Myocyte (in vitro differentiated cells): ENCODE results near the gene F7. TPM values are rescaled to one million over a fixed set of nuclear protein-coding genes. Genes with fewer than 3 reads are reported as not detected.
A peak's percentile ranks its signal among the peaks of the same experiment; 100 is the strongest.

ENCODE experiments used
- DNase-seq: peaks from one replicate; pipeline ENCODE4 v3.0.0-alpha.2; 2012; ENCODE audit warnings: low read depth
- total RNA-seq: library from RNA; depleted of rRNA; stranded (reverse); fragments of >200 nt; gene quantifications from 2 replicates; pipeline ENCODE4 v1.2.3, GENCODE V29; 2014

The F7 gene
- total RNA-seq, 1 donor from 2014 or later: not detected

DNA sequence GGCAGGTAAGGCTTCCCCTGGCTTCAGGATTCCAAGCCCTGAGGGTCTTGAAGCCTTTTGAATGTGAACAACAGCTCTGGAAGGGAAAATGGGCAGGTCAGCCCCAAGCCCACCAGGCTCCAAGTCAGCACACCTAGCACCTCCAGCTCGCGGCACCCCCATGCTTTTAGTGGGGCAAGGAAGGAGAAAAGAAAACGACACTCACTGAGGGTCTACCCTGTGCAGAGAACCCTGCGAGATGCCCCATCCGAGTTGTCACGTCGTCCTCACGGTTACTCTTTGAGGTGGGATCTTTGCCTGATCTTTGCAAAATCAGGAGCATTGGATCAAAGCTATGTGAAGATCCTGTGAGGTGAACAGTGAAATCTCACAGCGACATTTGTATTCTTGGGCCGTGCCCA is 11.3 kb downstream of the F7 start:
- no peak for DNase-seq

DNA sequence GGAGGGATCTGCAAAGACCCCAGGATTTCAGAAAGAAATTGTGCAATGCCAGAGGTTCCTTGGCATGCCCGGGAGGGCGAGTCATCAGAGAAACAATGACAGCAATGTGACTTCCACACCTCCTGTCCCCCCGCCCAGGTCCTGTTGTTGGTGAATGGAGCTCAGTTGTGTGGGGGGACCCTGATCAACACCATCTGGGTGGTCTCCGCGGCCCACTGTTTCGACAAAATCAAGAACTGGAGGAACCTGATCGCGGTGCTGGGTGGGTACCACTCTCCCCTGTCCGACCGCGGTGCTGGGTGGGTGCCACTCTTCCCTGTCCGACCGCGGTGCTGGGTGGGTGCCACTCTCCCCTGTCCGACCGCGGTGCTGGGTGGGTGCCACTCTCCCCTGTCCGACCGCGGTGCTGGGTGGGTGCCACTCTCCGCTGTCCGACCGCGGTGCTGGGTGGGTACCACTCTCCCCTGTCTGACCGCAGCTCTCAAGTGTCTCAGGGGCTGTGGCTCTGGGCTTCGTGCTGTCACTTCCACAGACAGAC is 11.8 kb downstream of the F7 start:
- DNase-seq: no peak

DNA sequence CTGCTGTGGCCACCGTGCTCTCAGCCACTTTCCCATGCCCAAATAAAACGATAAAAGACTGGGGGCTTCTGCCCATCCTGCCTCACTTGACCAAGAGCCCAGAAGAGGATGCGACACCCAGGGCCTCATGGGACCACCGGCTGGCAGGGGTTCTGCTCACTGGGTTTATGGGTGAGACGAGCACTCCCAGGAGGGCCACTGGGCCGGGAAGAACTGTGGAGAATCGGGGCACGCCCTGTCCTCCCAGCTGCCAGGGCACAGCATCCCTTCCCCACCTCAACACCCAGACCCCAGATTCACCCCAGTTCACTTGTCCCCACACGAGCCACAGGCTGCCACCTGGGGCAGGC is 12.3 kb downstream of the F7 start:
- DNase-seq: no peak

DNA sequence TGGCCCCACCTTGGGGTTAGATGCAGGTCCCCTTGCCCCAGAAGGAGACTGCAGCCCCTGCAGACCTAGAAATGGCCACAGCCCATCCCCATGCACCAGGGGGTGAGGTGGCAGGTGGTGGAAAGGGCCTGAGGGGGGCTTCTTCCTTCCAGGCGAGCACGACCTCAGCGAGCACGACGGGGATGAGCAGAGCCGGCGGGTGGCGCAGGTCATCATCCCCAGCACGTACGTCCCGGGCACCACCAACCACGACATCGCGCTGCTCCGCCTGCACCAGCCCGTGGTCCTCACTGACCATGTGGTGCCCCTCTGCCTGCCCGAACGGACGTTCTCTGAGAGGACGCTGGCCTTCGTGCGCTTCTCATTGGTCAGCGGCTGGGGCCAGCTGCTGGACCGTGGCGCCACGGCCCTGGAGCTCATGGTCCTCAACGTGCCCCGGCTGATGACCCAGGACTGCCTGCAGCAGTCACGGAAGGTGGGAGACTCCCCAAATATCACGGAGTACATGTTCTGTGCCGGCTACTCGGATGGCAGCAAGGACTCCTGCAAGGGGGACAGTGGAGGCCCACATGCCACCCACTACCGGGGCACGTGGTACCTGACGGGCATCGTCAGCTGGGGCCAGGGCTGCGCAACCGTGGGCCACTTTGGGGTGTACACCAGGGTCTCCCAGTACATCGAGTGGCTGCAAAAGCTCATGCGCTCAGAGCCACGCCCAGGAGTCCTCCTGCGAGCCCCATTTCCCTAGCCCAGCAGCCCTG is 12.8 kb downstream of the F7 start:
- DNase-seq: no peak

DNA sequence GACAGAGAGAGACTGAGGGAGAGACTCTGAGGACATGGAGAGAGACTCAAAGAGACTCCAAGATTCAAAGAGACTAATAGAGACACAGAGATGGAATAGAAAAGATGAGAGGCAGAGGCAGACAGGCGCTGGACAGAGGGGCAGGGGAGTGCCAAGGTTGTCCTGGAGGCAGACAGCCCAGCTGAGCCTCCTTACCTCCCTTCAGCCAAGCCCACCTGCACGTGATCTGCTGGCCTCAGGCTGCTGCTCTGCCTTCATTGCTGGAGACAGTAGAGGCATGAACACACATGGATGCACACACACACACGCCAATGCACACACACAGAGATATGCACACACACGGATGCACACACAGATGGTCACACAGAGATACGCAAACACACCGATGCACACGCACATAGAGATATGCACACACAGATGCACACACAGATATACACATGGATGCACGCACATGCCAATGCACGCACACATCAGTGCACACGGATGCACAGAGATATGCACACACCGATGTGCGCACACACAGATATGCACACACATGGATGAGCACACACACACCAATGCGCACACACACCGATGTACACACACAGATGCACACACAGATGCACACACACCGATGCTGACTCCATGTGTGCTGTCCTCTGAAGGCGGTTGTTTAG is 13.7 kb downstream of the F7 start:
- DNase-seq: no peak

DNA sequence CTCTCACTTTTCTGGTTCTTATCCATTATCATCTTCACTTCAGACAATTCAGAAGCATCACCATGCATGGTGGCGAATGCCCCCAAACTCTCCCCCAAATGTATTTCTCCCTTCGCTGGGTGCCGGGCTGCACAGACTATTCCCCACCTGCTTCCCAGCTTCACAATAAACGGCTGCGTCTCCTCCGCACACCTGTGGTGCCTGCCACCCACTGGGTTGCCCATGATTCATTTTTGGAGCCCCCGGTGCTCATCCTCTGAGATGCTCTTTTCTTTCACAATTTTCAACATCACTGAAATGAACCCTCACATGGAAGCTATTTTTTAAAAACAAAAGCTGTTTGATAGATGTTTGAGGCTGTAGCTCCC is 14.2 kb downstream of the F7 start:
- no peak for DNase-seq

DNA sequence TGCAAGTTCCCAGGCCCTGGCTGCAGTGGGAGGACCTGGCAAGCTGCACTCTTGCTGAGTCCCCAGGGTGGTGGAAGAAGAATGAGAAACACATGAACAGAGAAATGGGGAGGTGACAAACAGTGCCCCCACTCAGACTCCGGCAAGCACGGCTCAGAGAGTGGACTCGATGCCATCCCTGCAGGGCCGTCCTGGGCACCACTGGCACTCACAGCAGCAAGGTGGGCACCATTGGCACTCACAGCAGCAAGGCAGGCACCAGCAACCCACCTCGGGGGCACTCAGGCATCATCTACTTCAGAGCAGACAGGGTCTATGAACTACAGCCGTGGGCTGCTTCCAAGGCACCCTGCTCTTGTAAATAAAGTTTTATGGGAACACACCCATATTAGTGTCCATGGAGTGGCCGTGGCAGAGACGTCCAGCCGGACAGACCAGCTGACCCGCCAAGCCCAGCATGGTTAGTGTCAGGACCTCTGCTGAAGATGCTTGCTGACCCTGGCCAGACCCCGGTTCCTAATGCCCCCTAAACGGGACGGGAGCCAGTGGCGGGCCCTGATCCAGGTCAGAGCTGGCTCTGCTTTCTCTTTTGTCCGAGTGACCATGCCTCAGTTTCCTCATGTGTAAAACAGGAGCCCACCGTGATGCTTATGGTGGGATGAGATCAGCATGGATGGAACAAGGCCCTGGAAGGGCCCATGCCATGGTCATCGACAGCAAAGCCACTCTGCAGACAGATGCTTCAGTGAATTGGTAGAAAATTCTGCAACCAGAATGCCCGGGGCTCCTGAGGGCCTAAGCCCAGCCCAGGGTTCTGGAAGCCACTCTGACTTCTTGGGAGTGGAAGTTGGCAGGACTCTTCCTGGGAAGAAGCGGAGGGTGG is 14.9 kb downstream of the F7 start:
- DNase-seq: no peak

DNA sequence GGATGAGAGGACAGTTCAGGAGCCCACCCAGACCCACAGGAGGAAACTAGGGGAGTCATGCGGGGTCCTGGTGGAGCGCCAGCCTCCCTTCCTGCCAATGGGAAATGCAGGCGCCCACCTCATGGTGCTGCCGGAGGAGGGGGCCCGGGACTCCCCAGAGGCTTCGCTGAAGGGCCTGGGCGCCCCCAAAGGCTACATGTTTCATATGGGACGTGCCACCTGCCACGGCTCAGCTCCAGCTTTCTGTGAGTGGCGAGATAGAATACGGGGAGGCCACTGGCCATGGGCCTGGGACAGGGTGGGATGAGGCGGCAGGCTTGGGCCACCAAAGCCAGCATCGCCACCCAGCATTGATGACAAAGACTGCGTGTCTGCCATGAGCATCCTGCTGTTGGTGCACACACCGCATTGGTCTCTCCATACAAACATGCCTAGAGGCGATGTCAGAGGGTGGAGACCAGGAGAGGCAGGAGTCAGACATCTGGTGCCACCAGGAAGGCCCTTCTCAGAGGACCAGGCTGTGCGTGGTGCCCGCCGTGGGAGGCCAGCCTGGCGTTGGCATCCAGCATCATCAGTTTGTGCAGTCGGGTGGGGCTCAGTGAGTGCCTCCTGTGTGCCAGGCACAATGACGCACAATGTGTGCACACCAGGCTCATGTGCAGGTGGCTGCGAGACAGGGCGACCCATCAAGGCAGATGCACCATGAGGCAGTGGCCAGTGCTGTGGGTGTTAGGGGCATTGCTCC is 15.8 kb downstream of the F7 start:
- no peak for DNase-seq

DNA sequence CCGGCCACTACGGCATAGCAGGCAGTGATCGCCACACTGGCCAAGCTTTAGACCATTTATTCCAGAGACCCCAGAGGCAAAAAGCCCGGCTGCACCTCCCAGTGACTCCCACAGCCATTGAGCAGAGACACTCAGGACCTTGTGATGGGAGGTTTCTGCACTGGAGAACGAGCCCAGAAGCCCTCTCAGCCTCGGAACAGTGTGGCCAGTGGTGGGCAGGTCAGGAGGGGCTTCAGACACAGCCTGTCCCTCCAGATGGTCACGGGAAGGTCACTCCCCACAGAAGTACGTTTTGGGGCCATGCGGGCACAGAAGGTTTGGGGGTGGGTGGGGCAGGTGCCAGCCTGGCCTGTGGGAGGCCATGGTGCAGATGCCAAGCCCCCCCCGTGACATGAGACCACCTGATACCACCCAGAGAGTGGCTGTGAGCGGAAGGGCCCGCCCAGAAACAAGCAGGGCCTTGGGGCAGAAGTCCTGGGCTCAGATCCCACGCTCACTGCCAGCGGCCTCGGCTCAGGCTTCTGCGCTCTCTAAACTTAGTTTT is 16.4 kb downstream of the F7 start:
- no peak for DNase-seq

DNA sequence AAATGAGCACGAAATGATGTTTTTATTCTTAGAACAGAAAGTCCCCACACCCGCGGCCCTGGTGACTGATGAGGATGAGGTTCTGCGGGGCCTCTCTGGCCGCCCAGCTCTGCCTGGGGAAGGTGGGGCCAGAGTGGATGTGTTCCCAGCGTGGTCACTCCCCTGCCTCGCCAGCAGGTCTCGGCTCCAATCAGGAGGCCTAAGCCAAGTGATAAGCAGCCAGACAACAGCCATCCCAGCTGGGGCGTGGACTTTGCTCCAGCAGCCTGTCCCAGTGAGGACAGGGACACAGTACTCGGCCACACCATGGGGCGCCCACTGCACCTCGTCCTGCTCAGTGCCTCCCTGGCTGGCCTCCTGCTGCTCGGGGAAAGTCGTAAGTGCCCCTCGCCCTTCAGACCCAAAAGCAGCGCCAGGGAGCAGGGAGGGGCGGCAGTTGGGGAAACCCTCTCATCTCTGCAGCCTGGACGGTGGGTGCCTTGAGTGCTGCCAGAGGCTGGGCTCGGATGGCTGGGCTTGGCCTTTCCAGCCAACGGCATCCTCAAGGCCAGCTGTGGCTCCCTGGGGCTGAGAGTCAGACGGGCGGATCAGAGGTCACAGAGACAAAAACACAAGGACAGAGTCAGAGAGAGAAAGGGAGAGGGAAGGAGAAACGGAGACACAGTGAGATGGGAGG is 17.1 kb downstream of the F7 start, which contains the start of gene F10:
F10 (plus strand) TSS at position 250 of the 676 bp plus-strand sequence; CDS start at position 307, 57 bp downstream.
- peak; percentile 25 for DNase-seq

DNA sequence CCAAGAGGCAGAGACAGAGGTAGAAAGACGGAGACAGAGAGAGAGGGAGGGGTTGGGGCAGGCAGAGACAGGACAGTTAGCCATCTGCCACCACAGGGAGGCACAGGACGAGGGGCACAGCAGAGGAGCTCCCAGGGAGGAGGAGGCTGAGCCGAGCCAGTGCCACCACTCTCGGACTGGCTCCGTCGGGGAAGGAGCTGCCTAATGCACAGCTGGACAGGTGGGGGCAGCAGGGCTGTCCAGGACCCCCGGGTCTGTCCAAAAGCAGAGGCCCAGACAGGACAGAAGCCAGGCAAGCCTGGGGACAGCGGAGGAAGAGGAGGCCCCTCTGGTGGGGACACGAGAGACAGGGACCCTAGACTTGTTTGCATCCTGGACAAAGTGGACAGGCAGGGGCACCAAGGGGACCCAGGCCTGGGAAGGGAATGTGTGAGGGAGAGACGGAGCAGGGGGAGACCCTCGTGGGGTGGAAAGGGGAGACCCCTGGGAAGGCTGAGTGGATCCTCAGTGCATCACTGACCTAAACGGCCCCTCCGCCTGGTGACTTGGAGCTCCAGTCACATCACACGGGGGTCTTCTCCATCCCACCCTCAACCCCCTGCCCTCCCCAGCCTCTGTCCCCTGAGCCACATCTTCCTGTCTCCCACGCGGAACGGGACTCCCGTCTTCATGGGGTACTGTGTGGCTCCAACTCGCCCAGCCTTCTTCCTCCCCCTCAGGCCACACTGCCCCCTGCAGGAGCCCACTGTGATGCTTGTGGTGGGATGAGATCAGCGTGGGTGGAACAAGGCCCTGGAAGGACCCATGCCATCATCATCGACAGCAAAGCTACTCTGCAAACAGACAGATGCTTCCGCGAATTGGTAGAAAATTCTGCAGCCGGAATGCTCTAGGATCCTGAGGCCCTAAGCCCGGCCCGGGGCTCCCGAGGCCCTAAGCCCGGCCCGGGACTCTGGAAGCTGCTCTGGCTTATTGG is 17.9 kb downstream of the F7 start:
- DNase-seq: peak; percentile 23

DNA sequence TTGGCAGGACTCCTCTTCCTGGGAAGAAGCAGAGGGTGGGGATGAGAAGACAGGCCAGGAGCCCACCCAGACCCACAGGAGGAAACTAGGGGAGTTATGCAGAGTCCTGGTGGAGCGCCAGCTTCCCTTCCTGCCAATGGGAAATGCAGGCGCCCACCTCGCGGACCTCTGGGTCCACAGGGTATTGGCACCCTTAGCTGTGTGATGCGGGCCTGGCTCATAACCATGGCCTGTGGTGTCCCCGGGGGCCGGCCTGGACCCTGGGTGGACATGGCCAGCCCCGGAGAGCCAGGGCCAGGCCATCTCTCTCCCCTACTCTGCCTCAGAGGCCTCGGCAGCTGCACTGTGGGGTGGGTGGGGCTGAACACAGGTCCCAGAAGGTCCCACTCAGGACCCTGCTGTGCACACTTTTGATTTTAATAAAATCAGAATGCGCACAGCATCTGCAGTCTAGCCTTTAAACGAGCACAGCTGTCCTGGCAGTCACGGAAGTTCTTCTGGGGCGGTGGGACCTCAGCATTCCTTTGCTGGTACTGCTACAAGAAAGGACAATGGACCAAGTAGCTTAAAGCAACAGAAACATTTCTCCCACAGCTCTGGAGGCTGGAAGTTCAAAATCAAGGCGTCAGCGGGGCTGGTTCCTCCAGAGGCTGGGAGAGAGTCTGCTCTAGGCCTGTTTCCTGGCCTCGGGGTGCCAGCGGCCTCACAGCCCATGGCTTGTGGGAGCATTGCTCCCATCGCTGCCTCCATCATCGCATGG is 18.8 kb downstream of the F7 start:
- DNase-seq: no peak

DNA sequence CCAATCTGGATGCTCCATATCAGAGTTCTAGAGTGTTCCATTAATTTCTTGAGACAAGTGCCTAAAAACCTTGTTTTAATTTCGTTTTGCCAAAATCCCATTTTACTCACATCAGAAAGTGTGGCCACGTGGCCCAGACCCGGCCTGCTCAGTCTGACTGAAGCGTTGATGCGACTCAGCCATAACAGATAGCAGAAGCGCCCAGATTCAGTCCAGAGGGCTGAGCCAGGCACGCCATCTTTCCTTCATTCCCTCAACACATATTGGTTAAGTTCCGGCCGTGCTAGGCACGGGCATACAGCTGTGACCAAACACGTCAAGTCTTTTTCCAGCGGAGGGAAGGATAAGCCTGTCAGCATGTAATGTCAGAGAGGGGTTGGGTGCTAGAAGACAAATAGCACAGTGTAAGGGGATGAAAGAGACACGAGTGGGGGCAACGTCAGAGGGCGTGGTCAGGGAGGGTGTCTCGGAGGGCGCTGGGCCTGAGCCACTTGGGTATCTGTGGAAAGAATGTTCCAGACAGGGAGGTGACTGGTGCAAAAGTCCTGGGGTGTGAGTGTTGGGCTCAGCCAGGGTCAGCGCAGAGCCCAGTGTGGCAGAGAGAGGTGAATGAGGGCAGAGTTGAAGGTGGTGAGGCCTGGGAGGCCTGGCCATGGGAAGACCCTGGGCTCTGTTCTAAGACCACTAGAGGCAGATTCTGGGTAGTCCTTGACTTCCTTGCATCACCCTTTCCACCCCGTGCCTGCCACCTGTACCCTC is 20.1 kb downstream of the F7 start:
- no peak for DNase-seq

DNA sequence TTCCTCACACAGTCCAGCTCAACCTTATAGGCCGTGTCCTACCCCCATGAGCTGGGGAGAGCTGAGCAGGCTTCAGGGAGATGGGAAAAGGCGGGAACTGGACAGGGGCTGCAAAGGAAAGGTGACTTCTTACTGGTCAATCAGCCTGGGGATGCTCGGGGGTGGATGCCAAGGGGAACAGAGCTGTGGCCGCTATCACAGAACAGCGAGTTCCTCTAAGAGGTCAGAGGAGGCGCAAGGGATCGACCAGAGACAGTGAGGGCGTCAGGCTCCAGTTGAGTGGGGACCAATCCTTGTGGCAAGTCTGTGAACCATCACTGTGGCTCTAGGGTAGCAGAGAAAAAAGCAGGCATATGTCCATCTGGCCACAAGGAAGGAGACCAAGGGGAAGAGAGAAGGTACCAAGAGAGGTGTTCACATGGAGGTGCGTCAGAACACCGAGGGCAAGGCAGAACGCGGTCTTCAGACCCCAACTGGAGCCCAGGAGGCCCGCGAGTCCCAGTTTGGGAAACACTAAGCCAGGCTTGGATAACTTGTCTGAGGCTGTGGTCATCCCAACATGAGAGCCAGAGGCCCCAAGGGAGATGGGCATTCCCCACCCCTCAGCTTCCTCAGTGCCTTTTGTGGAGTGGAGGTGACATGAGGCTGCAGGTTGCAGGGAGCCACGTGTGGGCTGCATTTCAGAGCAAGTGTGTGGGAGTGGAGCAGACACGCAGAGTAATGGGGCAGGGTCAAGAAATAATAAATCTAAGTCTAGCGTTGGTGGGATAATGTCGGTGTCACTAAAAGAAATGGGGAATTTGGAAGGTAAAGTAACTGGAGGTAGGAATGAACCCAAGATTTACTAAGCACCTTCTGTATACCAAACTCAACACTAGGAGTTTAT is 20.9 kb downstream of the F7 start:
- DNase-seq: no peak

DNA sequence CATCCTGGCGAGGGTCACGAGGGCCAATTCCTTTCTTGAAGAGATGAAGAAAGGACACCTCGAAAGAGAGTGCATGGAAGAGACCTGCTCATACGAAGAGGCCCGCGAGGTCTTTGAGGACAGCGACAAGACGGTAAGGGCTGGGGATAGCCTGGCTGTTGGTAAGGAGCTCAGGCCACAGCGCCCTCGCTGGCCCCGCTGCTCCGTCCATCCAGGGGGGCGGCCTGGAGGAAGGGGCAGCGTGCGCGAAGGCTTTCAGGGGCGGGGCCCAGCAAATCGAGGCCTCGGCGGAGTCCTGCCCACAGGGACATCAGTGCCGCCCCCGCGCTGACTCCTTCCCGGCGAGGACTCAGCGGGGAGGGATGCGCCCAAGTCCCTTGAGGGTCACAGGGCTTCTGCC is 23.9 kb downstream of the F7 start:
- DNase-seq: no peak
